Measurements from ENCODE around the gene MLYCD.

- TF ChIP-seq CTCF (IDR thresholded peaks at IDR 0.05) = no peak
- no peak for TF ChIP-seq POLR2A (IDR thresholded peaks at IDR 0.05)
Measured at GRCh38 chr16:83903751-83904150, 4.8 kb downstream of the MLYCD start.

Measured in uterus (tissue), 2 donors.